Measurements from ENCODE around the gene CADM1.

The CADM1 gene

DNA sequence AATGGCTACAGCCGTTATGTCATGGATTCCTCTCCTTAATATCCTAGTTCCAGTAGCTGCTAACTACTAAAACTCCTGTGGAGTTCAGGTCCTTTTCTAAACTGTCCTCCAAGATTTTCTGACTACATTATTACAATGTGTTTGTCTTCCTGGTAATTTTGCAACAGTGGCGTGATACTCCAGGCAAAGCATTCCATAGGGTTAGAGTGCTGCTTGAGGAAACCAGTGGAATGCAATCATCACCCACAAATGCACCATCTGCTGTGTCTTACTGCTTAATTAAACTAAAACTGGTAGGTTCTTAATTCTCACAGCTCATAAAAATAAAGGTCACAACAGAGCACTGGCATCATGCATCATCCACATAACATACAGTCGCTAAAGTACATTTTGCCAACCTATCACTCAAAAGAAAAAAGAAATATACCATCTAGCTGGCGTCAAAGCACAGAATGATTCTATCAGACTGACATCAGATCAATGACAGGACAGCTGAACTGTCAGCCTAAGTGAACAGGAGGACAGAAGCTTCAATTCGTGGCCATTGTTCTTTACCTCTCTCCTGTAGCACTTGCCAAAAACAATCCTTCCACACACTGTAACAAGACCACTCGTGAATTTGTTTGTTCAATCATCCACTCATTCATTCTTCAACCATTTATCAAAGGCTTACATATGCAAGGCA lies 182.5 kb downstream of the CADM1 start:
- DNase-seq (ENCODE audit: low read depth in 3 of 3), result no peak

DNA sequence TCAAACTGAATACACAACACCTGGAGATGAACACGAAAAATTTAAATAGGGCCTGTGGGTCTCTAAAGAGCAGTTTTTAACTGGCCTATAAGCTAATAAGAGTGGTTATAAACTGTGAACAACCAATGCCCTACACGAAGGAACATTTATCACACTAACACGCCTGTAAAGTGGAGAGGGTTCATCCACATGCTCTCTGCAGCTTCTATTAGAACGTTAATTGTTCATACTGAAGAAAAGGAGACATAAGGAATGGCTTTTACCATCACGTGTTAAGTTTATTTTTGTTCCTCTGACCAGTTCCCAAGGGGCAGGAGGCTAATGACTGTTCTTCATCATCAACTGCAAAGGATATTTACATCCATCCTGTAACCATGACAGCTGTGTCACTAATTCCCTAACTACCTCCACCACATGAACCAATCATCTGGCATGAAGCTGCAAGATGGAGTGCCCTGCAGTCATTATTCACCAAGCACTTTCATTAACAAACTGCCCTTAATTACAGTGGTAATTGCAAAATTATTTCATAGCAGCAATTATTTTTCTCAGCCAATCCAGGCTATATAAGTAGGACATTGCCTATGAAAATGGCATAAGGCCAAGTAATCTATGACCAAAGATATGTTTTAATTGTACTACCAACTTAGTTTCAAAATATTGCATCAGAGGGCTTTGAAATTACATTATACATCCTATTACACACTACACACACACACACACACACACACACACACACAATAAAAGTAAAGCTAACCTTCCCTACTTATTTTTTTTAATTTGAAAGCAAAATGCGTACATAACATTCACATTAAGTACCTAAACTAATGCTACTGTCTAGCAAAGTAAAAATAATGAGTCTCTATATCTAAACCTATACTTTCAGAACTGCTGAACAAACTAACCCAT lies 186.7 kb downstream of the CADM1 start:
- no peak for DNase-seq (ENCODE audit: low read depth in 3 of 3)

DNA sequence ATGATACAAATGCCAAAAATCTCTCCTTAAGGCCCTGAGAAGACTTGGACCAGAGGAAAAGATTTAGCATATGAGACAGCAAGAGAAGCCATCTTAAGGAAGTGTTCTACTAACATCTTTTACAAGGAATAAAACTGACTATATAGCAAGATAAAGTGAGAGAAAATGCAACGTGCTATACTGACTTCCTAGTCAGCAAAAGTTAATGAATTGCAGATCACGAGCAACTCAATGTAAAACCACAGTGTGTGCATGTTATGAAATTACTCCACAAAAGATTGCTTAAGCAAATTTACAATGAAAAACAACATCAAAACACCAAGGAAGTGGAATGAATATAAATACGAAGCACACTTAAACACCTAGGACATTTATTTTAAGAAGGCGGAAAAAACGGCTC lies 187.5 kb downstream of the CADM1 start:
- DNase-seq (ENCODE audit: low read depth in 3 of 3), result no peak

DNA sequence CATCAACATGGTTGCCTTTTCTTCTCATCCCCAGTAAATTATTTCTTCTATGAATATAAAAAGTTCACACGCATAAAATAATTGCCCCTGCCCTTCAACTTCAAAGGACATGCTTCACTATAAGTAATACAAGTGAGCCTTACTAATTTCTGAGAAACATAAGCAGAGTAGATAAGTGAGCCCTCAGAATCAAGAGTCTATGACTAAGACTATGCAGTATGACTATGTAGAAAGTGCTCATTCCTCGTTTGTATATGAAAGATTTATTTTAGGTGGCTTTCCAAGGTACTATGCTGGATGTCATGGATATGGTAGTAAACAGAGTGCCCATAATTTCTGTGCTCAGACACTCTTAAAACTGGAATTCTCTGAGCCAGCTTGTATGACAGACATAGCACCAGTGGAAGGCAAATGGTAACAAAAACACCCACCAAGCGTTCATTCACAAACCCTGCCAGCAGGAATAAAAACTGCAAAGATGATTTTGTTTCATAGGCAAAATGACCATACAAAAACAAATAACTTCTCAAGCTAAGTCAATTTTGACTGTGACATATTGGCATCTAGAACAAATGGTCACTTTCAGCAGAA lies 189.8 kb downstream of the CADM1 start:
- DNase-seq (ENCODE audit: low read depth in 3 of 3), result no peak

DNA sequence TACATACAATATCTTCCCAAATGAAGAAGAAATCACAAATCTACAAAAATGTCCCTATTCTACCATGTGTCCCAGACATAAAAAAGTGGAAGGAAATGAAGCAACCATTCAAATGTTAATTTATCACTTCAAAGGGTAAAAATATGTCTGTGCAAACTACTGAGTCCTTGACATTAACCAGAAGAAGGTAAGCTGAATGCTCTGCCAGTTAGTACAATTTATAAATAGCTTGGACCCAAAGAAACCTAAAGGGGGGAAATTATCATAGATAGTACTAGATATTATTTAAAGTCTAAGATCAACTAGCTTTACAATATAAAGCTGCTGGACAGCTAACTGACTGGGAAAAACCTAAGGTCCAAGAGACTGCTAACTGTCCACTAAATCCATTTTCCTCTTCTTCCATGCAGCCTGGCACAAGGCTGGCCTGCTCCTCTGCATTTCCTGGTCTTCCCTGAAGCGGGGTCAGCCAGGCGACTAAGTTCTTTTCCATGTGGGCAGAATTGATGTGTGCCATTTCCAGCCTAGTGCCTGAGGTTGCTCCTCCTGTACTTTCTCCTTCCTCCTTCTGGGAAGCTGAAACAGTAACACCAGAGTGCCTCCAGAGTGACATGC lies 190.9 kb downstream of the CADM1 start:
- no peak for DNase-seq (ENCODE audit: low read depth in 3 of 3)

DNA sequence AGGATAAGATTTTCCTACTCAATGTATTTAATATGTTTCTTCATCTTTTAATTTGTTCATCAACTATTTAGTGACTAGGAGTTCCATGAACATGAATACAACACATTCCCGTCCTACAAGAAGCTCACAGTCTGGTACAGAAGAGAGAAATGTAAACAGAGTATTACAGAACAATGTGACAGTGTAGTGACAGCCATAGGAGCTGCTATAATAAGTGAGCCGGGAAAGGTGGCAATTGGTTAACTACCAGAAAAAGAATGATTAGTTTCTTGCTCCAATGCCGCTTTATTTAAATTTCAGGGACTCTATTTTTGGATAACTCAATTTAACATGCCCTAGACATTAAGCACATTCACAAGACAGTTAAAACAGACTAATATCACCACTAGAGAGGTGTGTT lies 192.3 kb downstream of the CADM1 start:
- no peak for DNase-seq (ENCODE audit: low read depth in 3 of 3)

DNA sequence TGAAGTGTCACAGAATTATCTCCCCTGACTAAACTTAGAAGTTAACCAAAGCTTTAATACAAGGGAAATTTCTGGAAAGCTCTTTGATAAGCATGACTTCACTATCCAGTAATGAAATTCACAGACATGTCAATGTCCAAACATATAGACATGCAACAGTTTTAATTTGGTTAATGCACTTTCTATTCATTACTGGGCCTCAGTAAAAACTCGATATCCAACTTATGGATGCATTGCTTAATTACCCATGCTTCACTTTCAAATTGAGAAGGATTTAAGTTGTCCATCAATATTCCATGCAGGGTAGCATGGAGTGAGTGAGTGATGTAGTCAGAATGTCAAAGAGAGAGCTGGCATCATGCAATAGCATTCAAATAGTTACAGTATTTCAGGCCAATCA lies 197.5 kb downstream of the CADM1 start:
- DNase-seq (ENCODE audit: low read depth in 3 of 3), result no peak

DNA sequence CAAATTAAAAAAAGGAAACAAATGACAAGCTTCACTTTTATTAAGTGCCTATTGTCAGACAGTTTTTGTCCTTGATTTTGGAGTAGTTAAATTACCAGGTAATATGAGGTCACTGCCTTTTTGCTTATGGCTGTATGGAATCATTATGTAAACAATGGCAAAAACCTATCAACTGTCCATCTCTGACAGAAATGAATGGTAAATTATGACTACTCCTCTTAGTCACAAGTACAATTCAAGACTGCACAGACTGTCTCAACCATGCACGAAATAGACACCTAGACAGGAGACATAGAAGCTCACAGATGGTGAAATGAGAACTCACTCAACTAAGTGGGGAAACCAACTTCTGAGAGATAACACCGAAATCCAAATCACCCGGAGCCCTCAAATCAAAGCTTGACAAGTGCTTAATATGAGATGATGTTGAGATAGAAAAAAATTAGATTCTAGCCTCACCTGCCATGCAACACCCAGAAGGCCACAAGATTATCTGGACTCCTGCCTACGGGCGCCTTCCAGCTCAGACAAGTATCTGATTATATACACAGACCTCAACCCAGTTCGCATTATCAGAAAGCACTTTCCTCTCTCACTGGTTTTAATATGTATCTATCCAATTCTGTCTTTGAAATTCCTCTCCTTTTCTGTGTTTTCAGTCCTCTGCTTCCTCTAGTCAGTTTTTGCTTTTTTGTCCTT lies 199.3 kb downstream of the CADM1 start:
- no peak for DNase-seq (ENCODE audit: low read depth in 3 of 3)

DNA sequence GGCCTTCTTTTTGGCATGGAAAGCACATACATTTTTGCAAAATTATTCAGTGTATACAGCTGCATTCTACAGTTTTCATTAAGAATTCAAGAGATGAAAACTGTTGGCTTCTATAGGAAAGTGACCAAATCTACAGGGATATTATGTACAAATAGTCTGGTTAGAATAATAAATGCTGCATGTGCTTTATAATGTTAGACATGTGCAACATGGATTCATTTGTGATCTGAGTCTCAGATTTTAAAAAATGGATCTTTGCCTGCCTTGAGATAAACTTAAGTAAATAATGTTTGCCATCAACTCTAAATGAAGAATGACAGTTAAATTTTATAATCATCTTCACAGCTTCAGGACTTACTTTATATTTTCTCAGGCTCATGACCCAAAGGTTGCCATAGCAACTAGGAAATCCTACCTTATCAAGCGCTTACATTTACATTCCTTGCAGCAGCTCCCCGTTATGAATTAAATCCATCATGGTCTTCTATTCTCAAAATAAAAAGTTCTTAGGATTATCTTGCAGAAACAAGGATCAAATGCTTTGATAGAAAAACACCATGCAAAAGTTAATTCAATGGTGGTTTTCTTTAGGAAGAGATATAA lies 200.2 kb downstream of the CADM1 start:
- DNase-seq (ENCODE audit: low read depth in 3 of 3), result no peak

DNA sequence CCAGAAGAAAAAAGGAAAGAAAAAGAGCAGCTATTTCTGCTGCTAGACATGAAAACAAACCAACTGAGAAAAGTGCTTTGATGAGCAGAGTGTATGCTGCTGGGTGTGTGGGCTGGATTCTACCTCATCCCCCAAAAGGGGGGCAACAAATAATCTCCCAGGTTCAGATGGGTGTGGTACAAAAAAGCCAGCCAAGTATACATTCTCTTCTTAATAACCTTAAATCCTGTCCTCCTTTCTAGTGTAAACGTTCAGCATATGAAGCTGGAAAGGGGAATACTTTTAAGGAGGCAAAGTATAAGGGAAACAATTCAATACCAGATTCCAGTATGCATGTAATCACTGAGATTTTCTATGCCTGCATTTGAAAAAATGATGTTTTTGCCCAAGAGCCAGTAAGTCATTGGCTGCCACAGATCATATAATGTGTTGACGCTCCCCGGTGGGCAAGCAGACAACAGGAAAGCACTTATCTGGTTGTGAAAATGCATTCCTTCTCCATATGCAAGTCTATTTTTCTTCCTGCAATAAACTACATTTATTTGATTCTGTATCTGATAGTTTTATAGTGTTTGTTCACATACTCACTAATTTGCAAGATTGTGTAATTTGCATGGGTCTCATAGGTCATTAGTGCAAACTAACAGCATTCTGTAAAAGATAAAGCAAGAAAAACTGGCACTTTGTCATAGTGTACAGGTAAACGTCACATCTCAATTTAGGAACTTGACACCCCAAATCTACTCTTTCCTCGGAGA lies 201.1 kb downstream of the CADM1 start:
- no peak for DNase-seq (ENCODE audit: low read depth in 3 of 3)

DNA sequence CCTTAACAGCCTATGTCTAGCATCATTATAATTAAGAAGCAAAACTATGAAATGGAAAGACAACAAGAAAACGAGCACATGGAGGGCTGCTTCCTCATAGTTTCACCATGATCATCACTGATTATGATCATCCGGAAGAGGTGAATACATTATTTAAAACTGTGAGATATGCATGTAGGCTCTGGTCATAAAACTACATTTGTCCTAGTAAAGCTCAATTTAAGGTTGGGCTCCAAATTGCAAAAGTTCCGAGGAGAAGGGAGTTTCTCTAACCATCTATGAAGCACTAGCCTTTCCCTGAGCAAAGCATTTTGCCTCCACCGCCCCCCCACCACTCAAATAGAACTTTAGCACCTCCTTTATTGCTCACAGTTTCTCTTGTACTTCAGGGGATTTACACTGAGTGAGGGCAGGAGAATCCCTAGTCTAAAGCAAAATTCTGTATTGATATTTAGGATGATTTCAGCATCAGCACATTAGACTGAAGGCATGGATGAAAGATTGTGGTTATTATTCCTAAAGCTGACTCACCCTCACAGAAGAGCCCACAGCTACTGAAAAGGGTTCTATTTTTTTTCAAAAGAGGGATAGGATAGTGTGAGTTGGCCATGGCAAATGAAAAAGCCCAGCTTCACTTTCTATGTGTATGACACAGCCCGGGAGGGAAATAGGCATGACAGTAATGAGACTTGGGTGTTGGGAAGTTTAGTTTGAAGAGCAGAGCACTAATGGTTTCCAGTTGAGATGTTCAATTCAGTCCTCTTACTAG lies 203.4 kb downstream of the CADM1 start:
- no peak for DNase-seq (ENCODE audit: low read depth in 3 of 3)

DNA sequence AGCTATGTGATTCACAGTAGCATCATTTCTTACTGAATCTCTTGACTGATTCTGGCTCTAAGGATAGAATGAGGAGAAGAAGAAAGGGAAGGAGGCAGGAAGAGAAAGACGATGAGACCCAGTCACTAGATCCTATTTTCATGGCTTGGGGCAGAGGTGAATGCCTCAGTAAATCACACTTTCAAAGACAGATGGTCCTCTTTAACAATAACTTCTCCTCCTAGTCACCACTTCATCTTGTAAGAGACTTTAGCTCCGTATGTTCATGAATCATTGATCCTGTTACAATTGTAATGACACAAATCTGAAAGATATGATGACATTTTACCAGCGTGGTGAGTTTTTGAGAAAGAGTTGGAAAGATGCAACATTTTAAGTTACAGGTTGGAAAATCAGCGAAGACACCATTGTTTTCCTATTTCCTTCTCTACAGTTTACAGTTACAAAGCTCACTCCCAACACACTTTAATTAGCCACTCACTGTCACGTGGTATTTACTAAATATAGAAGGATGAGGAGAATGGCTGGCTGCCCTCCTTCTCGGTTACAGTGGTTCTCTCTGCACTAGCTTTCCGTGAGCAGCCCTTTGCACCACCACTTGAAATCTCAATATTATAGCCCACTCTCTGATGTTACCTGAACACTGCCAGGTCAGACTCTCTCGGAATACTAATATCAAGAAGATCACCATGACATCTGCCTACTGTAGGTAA lies 205.8 kb downstream of the CADM1 start:
- no peak for DNase-seq (ENCODE audit: low read depth in 3 of 3)

DNA sequence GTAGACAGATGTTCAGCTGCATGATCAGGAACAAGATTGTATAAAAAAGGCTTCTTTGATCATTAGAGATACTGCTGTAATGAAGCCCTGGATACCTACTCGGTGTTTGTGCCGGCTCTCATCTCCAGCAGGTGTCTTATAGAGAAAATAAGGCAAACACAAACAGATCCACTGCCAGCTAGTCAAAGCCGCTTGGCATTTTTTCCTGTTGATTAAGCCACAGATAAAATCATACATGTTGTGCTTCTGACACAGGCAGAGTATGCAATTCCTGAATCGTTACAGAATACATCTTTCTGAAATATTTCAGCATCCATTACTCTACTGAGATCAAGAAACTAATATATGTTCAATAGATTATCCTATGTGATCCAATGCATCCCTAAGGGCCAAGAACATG lies 206.9 kb downstream of the CADM1 start:
- no peak for DNase-seq (ENCODE audit: low read depth in 3 of 3)

DNA sequence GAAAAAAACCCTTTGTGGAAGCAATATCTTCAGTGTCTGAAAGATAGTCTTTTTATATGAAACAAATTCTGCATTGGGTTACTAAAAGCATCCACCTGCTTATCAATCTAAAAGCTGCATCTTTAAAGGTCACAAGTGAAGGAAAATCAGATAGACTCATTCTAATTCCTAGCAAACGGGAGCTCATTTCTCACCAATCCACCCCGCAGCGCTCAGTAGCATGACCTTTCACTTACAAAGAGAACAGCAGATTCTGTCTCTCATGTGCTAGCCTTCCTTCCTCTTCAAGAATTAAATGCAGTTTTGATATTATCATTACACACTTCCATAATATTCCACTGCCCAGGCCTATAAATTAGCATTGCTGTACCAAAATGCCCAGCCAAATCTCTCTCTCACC lies 212.9 kb downstream of the CADM1 start:
- no peak for DNase-seq (ENCODE audit: low read depth in 3 of 3)

DNA sequence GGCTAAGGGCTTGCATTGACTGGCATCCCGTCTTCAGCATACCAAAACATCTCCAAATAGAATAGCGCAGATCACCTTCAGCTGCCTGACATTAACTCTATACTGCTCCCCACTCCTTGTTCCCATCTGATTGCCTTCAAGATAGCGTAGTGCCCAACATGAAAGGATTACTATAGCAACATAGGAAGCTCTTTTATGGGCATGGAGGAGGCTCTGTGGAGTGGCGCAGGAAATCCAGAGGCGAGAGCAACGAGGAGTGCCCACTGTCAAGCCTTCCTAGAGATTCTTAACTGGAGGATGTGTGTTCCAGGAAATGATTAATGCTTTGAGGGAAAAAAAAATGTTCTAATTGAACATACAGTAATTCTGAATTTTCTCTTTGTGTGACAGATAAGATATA lies 213.3 kb downstream of the CADM1 start:
- DNase-seq (ENCODE audit: low read depth in 3 of 3), result no peak

DNA sequence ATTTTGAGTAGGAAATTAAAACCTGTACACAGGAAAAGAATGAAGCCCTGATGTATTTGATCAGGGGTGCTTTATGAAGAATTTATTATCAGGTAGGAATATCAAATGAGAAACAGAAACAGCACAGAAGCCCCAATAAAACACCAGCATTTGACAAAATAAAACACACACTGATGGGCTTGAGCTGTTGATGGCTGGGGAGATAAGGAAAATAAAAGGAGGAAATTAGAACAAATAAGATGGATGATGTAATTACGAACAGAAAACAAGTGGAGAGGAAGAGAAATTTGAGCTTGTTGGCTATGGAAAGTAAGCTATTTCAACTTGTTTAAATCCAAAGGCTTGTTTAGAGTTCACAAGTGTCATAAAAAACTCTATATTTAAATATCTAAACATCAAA lies 213.7 kb downstream of the CADM1 start:
- DNase-seq (ENCODE audit: low read depth in 3 of 3), result no peak

DNA sequence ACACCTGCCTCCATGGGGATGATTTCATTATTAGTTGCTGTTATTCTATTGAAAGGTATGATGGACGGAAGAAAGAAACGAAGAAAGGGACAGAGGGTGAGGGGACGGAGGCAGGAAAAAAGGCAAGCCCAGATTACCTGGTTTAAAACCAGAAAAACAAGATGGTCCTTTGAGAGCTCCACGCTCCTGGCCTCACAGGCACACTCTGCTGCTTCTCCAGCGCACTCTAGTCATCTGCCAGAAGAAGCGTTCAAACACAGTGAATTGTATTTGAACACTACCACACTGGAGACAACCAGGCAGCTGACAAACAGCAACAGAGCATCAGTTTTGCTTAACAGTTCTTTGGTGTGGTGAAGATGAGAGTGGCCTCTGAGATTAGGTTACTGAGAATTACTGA lies 216.9 kb downstream of the CADM1 start:
- no peak for DNase-seq (ENCODE audit: low read depth in 3 of 3)

DNA sequence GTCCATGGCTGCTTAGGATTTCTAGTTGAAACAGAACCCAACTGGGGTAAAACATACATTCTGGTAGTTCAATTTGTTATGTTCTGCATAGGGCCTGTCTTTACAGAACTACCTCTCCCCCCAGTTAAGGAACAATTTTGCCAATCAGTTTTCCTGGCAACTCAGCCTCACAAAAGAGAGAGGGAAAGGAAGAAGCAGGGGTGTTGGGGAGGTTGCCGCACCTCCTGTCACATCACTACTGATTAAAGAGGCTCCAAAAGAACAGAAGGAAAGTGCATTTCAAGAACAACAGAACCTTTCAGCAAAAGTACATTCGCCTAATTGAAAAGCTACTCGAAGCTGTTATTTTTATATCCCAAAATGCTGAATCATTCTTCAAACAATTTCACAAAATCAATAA lies 217.6 kb downstream of the CADM1 start:
- DNase-seq (ENCODE audit: low read depth in 3 of 3), result no peak

DNA sequence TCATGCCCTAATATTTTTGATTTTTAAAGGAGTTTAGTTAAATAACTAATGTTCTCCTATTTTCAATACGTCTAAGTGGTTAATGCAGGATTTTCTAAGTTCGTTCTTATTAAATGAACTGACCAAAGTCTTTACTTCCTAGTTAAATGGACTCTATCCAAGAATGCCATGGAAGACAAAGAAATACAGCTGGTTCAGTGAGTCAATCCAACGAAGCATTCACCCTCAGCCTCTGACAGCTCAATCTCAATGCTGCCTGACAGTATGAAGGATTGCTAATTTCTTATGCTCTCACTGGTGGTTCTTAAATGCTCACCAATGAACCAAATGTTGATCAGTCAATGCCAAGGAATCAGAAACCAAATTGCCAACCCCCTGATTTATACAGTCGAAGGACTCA lies 219.4 kb downstream of the CADM1 start:
- no peak for DNase-seq (ENCODE audit: low read depth in 3 of 3)

Measured in stimulated activated CD4-positive, alpha-beta T cell treated with anti-CD3 and anti-CD28 coated beads, TNF-alpha, amount 100 ng/mL, for 48 hours (primary cell).